IMR-90 (cell line): ENCODE data around the gene SPEG.

ENCODE experiments used
- POLR2A ChIP-seq: IDR thresholded peaks from 2 replicates; pipeline ENCODE4 v1.6.1; 2012; ENCODE audit warnings: mild to moderate bottlenecking, low read depth, low read length
- RCOR1 ChIP-seq: IDR thresholded peaks from 2 replicates; pipeline ENCODE4 v1.6.1; 2012; ENCODE audit warnings: mild to moderate bottlenecking, low read length, improper control_type of control experiment; ENCODE audit not compliant: insufficient replicate concordance
- RFX5 ChIP-seq: IDR thresholded peaks from 2 replicates; pipeline ENCODE4 v1.8.0; 2012; ENCODE audit warnings: low read depth, mild to moderate bottlenecking, low read length, moderate library complexity
- TF ChIP-seq, protein P1 (sequence below): conservative IDR thresholded peaks from 2 replicates; pipeline ENCODE4 v1.5.1; 2012; ENCODE audit warnings: mild to moderate bottlenecking, low read depth, low read length, improper control_type of control experiment
- TF ChIP-seq, protein P2 (sequence below): fragments of 150-350 bp; IDR thresholded peaks from 2 replicates; pipeline ENCODE4 v1.6.1; 2017; ENCODE audit warnings: mild to moderate bottlenecking, antibody characterized with exemption, low read length, low read depth

DNA sequence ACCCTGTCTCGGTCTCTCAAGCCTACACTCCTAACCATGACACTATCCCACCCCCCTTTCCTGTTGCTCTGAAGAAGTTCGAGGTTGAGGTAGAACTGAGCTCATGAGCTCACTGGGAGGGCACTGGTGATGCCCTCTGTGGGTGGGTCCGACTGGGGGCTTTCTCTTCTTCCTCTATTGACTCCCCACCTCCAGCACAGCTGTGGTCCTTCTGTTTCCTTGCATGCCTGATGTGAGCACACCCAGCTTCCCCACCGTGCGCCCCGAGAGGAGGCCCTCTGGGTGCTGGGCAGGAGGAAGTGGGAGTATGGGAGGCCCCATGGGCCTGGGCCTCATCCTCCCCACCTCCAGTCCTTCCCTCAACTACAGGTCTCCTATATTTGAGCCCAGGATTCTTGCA, 20.9 kb downstream of the SPEG start:
- no peak for TF ChIP-seq RFX5
- TF ChIP-seq POLR2A: no peak
- no peak for TF ChIP-seq RCOR1
- TF ChIP-seq, protein P1, sequence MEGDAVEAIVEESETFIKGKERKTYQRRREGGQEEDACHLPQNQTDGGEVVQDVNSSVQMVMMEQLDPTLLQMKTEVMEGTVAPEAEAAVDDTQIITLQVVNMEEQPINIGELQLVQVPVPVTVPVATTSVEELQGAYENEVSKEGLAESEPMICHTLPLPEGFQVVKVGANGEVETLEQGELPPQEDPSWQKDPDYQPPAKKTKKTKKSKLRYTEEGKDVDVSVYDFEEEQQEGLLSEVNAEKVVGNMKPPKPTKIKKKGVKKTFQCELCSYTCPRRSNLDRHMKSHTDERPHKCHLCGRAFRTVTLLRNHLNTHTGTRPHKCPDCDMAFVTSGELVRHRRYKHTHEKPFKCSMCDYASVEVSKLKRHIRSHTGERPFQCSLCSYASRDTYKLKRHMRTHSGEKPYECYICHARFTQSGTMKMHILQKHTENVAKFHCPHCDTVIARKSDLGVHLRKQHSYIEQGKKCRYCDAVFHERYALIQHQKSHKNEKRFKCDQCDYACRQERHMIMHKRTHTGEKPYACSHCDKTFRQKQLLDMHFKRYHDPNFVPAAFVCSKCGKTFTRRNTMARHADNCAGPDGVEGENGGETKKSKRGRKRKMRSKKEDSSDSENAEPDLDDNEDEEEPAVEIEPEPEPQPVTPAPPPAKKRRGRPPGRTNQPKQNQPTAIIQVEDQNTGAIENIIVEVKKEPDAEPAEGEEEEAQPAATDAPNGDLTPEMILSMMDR: no peak
- TF ChIP-seq, protein P2, sequence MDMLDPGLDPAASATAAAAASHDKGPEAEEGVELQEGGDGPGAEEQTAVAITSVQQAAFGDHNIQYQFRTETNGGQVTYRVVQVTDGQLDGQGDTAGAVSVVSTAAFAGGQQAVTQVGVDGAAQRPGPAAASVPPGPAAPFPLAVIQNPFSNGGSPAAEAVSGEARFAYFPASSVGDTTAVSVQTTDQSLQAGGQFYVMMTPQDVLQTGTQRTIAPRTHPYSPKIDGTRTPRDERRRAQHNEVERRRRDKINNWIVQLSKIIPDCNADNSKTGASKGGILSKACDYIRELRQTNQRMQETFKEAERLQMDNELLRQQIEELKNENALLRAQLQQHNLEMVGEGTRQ: no peak
